Thoracic aorta (tissue), 2 donors: Measurements from ENCODE around the gene CFHR1. TPM values are rescaled to one million over a fixed set of nuclear protein-coding genes. Genes with fewer than 3 reads are reported as not detected.
"Not testable (repeated sequence)": the region's sequence is repeated elsewhere in the genome, so short reads cannot be mapped to it uniquely, and the experiment has no call there.

Experiments used
- ATAC-seq: fragments of 150-250 bp; one replicate; pipeline ENCODE4 v1.8.0; 2017; ENCODE audit warnings: low read depth; ENCODE audit not compliant: insufficient number of reproducible peaks, low FRiP score
- DNase-seq: peaks from one replicate; pipeline ENCODE4 v3.0.0-alpha.2; 2020; ENCODE audit warnings: low spot score
- H3K27ac ChIP-seq, 2 donors: fragments of 200-600 bp; sonication (generic); 1 replicate in 1 of 2; 2 replicates in 1 of 2; pipeline ENCODE4 v1.5.1; 2016; ENCODE audit warnings: mild to moderate bottlenecking in 2 of 2, moderate library complexity in 2 of 2
- H3K27me3 ChIP-seq: fragments of 200-600 bp; sonication (generic); replicated peaks from 2 replicates; pipeline ENCODE4 v1.6.0; 2016; ENCODE audit warnings: mild to moderate bottlenecking; ENCODE audit not compliant: insufficient read depth
- H3K36me3 ChIP-seq: fragments of 200-600 bp; sonication (generic); one replicate; pipeline ENCODE4 v1.5.1; 2016
- H3K4me1 ChIP-seq, 2 donors: fragments of 200-600 bp; sonication (generic); 1 replicate in 1 of 2; 2 replicates in 1 of 2; pipeline versions ENCODE4 v1.5.1 to v1.6.0; 2016; ENCODE audit warnings: low read depth in 2 of 2, mild to moderate bottlenecking in 1 of 2; ENCODE audit not compliant: control insufficient read depth in 1 of 2
- H3K4me3 ChIP-seq: fragments of 200-600 bp; sonication (generic); 2 replicates; pipeline ENCODE4 v1.5.1; 2016; ENCODE audit warnings: mild to moderate bottlenecking
- H3K9me3 ChIP-seq: fragments of 200-600 bp; sonication (generic); 2 replicates; pipeline ENCODE4 v1.5.1; 2016
- total RNA-seq, 2 donors: library from RNA; depleted of rRNA; stranded (reverse); fragments of >200 nt; gene quantifications; one replicate each; pipeline versions ENCODE4 v1.1.0 to v1.2.3, GENCODE V29; 2016
- TF ChIP-seq, protein P1 (sequence below): fragments of 200-600 bp; sonication (generic); IDR thresholded peaks from one replicate; pipeline ENCODE4 v1.5.1; 2019; ENCODE audit warnings: antibody characterized with exemption

The CFHR1 gene
- total RNA-seq: not detected

DNA sequence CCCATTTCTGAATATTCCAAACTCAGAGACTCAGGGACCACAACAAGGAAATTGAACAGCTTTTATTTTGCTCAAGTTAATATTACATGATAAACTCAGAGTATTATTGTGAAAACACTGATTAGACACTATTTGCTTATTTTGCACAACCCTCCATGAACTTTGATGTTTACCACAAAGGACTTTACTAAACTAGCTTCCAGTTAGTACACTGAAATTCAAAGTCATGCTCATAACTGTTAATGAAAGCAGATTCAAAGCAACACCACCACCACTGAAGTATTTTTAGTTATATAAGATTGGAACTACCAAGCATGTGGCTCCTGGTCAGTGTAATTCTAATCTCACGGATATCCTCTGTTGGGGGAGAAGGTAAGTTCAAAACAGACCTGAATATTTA lies at the start of gene CFHR1:
CFHR1 (plus strand) TSS at position 201 of the 400 bp plus-strand sequence; CDS start at position 315, 114 bp downstream.
- not testable (repeated sequence) for H3K27me3 ChIP-seq, H3K27ac ChIP-seq, DNase-seq, H3K4me1 ChIP-seq, H3K36me3 ChIP-seq, H3K9me3 ChIP-seq, ATAC-seq, H3K4me3 ChIP-seq

DNA sequence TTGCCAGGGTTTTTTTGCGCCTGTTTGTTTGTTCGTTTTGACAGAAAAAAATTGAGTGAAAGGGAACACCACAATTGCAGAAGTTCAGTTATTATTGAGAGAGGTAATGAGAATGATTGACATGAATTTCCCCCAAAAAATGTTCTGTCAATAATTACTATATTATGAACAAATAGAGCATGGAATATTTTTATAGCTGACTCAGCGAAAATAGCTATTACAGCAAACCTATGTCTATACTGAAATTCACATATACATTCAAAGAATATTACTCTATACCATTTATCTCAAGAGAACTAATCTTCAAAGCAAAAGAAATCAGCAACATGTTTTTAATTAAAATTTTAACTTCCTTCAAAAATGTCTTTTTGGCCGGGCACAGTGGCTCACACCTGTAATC lies 49.7 kb upstream of the CFHR1 start:
- H3K27ac ChIP-seq, H3K27me3 ChIP-seq, H3K36me3 ChIP-seq, DNase-seq, ATAC-seq, H3K9me3 ChIP-seq, H3K4me1 ChIP-seq, H3K4me3 ChIP-seq: not testable (repeated sequence)

DNA sequence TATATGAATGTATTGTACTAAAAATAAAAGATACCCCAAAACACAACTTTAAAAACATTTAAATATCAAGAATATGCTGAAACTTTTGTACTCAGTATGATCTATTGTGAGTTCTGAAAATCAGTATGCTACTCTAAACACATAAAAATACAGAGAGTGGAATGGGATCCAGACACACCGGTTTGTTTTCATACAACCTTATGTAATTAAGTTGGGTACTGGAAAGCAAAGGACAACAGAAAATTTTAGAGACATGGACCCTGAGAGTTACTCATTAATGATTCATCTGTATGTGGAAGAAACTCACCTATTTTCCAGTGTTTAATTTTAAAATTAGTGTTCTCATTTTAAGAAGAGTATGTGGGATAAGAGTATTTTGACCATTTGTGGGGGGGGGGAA lies 45.8 kb upstream of the CFHR1 start:
- H3K27me3 ChIP-seq: no peaks in the 10 kb centered on the region
- ATAC-seq (no peak), DNase-seq (no peak)
- no peak overlapping the region for H3K4me3 ChIP-seq
- TF ChIP-seq, protein P1, sequence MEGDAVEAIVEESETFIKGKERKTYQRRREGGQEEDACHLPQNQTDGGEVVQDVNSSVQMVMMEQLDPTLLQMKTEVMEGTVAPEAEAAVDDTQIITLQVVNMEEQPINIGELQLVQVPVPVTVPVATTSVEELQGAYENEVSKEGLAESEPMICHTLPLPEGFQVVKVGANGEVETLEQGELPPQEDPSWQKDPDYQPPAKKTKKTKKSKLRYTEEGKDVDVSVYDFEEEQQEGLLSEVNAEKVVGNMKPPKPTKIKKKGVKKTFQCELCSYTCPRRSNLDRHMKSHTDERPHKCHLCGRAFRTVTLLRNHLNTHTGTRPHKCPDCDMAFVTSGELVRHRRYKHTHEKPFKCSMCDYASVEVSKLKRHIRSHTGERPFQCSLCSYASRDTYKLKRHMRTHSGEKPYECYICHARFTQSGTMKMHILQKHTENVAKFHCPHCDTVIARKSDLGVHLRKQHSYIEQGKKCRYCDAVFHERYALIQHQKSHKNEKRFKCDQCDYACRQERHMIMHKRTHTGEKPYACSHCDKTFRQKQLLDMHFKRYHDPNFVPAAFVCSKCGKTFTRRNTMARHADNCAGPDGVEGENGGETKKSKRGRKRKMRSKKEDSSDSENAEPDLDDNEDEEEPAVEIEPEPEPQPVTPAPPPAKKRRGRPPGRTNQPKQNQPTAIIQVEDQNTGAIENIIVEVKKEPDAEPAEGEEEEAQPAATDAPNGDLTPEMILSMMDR: no peak
- no peaks in the 10 kb centered on the region for H3K36me3 ChIP-seq
- no peak overlapping the region for H3K27ac ChIP-seq
- H3K9me3 ChIP-seq: no peaks in the 10 kb centered on the region
- H3K4me1 ChIP-seq: no peaks in the 10 kb centered on the region

DNA sequence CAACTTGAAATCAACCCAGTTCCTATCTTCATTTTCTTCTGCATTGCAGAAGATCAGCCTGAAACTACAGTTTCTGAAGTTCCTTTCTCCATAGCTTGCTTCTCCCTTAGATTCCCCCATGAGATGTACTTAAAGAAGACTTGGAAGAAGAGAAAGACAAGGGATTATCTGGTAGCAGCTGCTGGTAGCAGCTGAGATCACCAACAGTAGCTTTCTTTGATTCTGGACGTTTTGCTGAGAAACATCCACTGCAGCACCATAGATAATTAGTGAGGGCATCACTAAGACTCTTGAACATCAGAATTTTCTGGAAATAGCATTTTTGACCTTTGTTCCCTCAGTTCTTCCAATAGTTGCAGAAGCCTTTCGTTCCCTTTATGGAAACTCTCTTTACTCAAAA lies 45.4 kb upstream of the CFHR1 start:
- H3K27ac ChIP-seq: no peak overlapping the region
- no peaks in the 10 kb centered on the region for H3K27me3 ChIP-seq
- H3K4me3 ChIP-seq: no peak overlapping the region
- ATAC-seq: no peak
- H3K4me1 ChIP-seq: no peaks in the 10 kb centered on the region
- no peaks in the 10 kb centered on the region for H3K36me3 ChIP-seq
- TF ChIP-seq, protein P1: no peak
- H3K9me3 ChIP-seq: no peaks in the 10 kb centered on the region
- no peak for DNase-seq

DNA sequence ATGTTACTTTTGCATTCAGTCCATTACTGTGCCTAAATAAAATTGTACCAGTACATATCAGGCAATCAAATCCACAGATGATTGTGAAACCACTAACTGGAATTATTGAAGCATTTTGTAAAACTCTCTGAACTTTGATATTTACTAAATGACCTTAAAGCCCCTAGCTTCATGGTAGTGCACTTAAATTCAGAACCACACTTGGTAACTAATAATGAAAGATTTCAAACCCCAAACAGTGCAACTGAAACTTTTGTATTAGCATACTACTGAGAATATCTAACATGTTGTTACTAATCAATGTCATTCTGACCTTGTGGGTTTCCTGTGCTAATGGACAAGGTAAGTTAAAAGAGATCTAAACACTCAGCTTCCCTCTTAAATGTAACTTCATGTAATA lies 44.9 kb upstream of the CFHR1 start, which contains the start of gene CFHR3:
CFHR3 (plus strand) TSS at position 238 of the 400 bp plus-strand sequence; CDS start at position 285, 47 bp downstream.
- TF ChIP-seq, protein P1: no peak

DNA sequence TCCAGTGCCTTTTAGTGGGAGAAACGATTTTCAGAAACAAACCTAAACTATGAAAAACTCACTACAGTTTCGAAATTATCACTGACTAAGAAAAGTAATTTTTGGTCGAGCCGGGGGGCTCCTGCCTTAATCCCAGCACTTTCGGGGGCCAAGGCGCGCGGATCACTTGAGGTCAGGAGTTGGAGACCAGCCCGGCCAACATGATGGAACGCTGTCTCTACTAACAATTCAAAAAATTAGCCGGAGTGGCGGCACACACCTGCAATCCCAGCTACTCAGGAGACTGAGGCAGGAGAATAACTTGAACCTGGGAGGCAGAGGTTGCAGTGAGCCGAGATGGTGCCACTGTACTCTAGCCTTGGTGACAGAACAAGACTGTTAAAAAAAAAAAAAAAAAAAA lies 41.9 kb upstream of the CFHR1 start:
- Histone ChIP-seq H3K4me3 (no peak overlapping the region), H3K4me1 (no peaks in the 10 kb centered on the region), H3K27ac (no peak overlapping the region), H3K36me3 (no peaks in the 10 kb centered on the region), H3K9me3 (no peaks in the 10 kb centered on the region), H3K27me3 (no peaks in the 10 kb centered on the region)
- ATAC-seq: no peak
- TF ChIP-seq, protein P1: no peak
- no peak for DNase-seq

More for the DNA sequence above, 44.9 kb upstream of the CFHR1 start, which contains the start of gene CFHR3:
- Histone ChIP-seq H3K36me3 (no peaks in the 10 kb centered on the region), H3K4me3 (no peak within 1 kb of the TSS), H3K4me1 (no peaks in the 10 kb centered on the region), H3K9me3 (no peaks in the 10 kb centered on the region), H3K27ac (no peak within 1 kb of the TSS), H3K27me3 (no peaks in the 10 kb centered on the region)
- no peak for DNase-seq
- no peak for ATAC-seq
